Mucosa of descending colon (tissue), 3 donors: ENCODE results near the gene RETREG1. TPM values are rescaled to one million over a fixed set of nuclear protein-coding genes. Genes with fewer than 3 reads are reported as not detected.

Experiments used
- ATAC-seq: fragments of 200-7000 bp; cut with Tn5 transposase; one replicate; pipeline ENCODE4 v1.9.1; 2020; ENCODE audit warnings: mild to moderate bottlenecking, moderate library complexity
- DNase-seq, 3 donors: peaks; one replicate each; pipeline ENCODE4 v3.0.0-alpha.2; 2020
- H3K36me3 ChIP-seq: fragments of 200-600 bp; one replicate; pipeline ENCODE4 v1.8.0; 2021; ENCODE audit warnings: low read depth, mild to moderate bottlenecking
- H3K4me1 ChIP-seq: fragments of 200-600 bp; one replicate; pipeline ENCODE4 v1.8.0; 2021; ENCODE audit warnings: low read depth, mild to moderate bottlenecking
- H3K4me3 ChIP-seq: fragments of 200-600 bp; one replicate; pipeline ENCODE4 v1.8.0; 2021; ENCODE audit warnings: mild to moderate bottlenecking
- H3K9me3 ChIP-seq: fragments of 200-600 bp; one replicate; pipeline ENCODE4 v1.8.0; 2021; ENCODE audit warnings: mild to moderate bottlenecking
- intact Hi-C, 2 donors: fragments of 100-400 bp; cut with DNase I in 1 of 2; cut with micrococcal nuclease in 1 of 2; formaldehyde crosslinking; loops; one replicate each; pipeline versions ENCODE4 v1.11.0 to v1.11.1; 2022; cut with DNase I, micrococcal nuclease
- total RNA-seq, 3 donors: library from RNA; stranded (reverse); fragmentation: NEBNext Ultra II Directional in 2 of 3; extraction: Animal tissue kit (Norgen Biotek cat#: 25700) in 2 of 3; gene quantifications; one replicate each; pipeline versions ENCODE4 v1.2.1 to v1.2.4, GENCODE V29; 2021 to 2023
- TF ChIP-seq, protein P1 (sequence below): fragments of 200-600 bp; IDR thresholded peaks from one replicate; pipeline ENCODE4 v1.8.0; 2022; ENCODE audit warnings: antibody characterized with exemption, mild to moderate bottlenecking
- donor health status: DM: no; HTN: no; CAD: no; lungs with moderate emphysema.
- donor health status: DM: no; HTN: no; CAD: no.
- donor health status: DM: no; HTN: yes; CAD: no.

The RETREG1 gene
- total RNA-seq, 3 donors from 2014 or later = 54.1 to 102 (median 55.8) TPM

DNA sequence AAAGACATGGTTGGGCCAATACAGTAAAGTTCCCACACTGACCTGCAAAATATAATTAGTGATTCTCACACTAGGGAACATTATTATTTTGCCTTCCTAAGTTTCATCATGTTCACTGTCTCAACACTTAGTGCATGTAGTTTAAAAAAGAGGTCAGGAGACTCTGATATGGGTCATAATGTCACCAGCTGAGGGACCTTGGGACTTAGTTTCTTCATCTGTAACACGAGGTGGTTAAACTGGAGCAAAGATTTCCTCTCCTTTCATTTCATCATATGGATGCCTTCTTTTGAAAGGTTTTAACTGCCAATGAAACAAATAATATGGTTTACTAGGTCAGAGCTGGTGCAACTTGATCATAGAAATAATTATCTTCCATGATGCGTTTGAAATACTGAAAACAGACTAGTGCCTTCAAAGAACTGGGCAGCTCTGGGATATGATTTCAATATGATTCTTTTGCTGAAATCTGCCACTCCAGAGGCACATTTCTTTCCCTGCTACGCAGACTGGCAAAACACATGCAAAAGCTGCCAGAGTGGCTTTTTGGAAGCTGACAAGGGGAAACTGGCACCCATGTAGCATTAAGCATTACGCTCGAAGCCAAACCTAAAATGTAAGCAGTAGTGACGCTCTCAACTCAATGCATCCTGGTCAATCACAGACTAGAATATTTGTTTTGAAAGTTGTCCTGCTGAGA is 20.8 kb downstream of the RETREG1 start:
- TF ChIP-seq, protein P1, sequence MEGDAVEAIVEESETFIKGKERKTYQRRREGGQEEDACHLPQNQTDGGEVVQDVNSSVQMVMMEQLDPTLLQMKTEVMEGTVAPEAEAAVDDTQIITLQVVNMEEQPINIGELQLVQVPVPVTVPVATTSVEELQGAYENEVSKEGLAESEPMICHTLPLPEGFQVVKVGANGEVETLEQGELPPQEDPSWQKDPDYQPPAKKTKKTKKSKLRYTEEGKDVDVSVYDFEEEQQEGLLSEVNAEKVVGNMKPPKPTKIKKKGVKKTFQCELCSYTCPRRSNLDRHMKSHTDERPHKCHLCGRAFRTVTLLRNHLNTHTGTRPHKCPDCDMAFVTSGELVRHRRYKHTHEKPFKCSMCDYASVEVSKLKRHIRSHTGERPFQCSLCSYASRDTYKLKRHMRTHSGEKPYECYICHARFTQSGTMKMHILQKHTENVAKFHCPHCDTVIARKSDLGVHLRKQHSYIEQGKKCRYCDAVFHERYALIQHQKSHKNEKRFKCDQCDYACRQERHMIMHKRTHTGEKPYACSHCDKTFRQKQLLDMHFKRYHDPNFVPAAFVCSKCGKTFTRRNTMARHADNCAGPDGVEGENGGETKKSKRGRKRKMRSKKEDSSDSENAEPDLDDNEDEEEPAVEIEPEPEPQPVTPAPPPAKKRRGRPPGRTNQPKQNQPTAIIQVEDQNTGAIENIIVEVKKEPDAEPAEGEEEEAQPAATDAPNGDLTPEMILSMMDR = no peak
- no peaks in the 10 kb centered on the region for H3K36me3 ChIP-seq
- H3K4me3 ChIP-seq = no peak overlapping the region
- no peak for DNase-seq
- H3K4me1 ChIP-seq = no peaks in the 10 kb centered on the region
- no peaks in the 10 kb centered on the region for H3K9me3 ChIP-seq
- intact Hi-C loops = no loop called here
- no peak for ATAC-seq

DNA sequence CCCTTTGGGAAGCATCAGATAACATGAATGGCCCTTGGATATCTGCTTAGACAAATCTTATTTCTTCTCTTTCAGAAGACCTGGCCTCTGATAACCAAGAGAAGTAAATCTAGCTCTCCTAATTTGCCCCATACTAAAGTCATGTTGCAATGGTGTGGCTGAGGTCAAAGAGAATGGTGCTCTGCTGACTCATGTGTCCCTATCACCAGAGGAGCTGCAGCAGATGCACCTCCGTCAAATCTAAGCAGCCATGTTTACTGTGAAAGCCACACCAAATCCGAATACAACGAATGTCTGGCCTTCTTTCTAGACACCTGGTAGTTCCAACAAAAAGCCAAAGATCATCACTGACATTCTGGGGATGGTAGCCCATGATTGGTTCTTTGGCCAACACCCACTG is 23.2 kb downstream of the RETREG1 start:
- Histone ChIP-seq H3K4me3 (no peak overlapping the region), H3K9me3 (no peaks in the 10 kb centered on the region), H3K36me3 (no peaks in the 10 kb centered on the region), H3K4me1 (no peaks in the 10 kb centered on the region)
- intact Hi-C loops = no loop called here
- ATAC-seq (no peak), DNase-seq (no peak)
- TF ChIP-seq, protein P1 = no peak

DNA sequence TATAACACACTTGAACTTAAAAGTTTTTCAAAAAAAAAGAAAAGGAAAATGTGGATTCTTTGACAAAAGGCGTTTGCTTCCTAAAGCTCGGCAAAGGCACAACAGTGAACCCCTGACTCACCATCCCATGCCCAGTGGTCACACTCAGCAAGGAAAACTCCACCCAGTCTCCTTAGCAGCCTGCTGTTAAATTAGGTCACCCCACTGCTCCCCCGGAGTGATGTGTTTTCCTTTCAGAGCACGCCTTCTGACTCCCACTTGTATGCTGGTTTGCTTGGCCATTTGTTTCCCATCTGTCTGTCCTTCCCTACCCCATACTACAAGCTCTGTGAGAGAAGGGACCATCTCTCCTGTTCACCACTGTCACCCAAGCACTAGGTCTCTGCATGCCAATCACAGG is 23.8 kb downstream of the RETREG1 start:
- Histone ChIP-seq H3K4me3 (no peak overlapping the region), H3K9me3 (no peaks in the 10 kb centered on the region), H3K4me1 (no peaks in the 10 kb centered on the region), H3K36me3 (no peaks in the 10 kb centered on the region)
- ATAC-seq (no peak), DNase-seq (no peak)
- intact Hi-C loops = no loop called here
- TF ChIP-seq, protein P1 = no peak

DNA sequence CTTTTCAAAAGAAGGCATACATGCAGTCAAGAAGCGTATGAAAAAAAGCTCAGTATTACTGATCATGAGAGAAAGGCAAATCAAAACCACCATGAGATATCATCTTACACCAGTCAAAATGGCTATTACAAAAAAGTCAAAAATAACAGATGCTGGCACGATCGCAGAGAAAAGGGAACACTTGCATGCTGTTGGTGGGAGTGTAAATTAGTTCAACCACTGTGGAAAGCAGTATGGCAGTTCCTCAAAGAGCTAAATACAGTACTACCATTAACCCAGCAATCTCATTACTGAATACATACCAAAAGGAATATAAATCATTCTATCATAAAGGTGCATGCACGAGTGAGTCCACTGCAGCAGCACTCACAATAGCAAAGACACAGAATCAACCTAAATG is 24.5 kb downstream of the RETREG1 start:
- no peaks in the 10 kb centered on the region for H3K36me3 ChIP-seq
- DNase-seq (no peak), ATAC-seq (no peak)
- H3K9me3 ChIP-seq = no peaks in the 10 kb centered on the region
- no peak overlapping the region for H3K4me3 ChIP-seq
- TF ChIP-seq, protein P1 = no peak
- no peaks in the 10 kb centered on the region for H3K4me1 ChIP-seq
- intact Hi-C loops = no loop called here

DNA sequence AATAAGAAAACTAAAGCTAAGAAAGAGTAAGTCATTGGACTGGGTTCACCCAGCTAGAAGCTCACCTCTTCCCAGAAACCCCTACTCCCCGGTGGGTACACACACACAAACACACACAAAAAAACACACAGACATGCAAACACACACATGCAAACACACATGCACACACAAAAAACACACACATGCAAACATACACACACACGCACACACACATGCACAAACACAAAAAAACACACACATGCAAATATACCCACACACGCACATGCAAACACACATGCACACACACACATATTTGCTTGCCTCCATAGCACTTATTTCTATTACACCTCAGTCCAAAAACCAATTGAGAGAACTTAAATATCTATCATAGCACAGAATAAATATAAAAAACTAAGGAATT is 26.1 kb downstream of the RETREG1 start:
- Histone ChIP-seq H3K4me1 (no peaks in the 10 kb centered on the region), H3K4me3 (no peak overlapping the region), H3K9me3 (no peaks in the 10 kb centered on the region), H3K36me3 (no peaks in the 10 kb centered on the region)
- ATAC-seq = no peak
- TF ChIP-seq, protein P1 = no peak
- intact Hi-C loops = no loop called here
- DNase-seq = no peak

DNA sequence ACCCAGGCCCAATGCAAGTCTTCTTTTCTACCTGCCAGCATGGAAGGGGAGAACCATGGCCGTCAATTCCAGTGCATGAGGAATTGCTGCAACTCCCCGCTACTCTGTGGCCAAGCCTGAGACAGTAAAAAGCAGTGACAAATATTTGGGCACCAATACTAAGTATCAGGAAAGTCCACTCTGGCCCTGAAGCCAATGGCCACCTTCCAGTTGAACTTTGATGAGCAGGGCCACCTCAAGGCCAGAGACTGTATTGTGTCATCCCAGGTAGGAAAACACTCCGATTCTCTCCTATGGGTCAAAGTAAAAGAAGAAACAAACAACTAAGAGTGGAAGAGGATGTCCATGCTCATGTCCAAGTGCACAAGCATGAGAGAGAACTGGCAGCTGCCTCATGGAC is 27.1 kb downstream of the RETREG1 start:
- intact Hi-C loops = no loop called here
- Histone ChIP-seq H3K4me3 (no peak overlapping the region), H3K9me3 (no peaks in the 10 kb centered on the region), H3K36me3 (no peaks in the 10 kb centered on the region), H3K4me1 (no peaks in the 10 kb centered on the region)
- ATAC-seq (no peak), DNase-seq (no peak)
- TF ChIP-seq, protein P1 = no peak
